ENCODE data around the gene DNAJC1.

Gene DNAJC1

DNA sequence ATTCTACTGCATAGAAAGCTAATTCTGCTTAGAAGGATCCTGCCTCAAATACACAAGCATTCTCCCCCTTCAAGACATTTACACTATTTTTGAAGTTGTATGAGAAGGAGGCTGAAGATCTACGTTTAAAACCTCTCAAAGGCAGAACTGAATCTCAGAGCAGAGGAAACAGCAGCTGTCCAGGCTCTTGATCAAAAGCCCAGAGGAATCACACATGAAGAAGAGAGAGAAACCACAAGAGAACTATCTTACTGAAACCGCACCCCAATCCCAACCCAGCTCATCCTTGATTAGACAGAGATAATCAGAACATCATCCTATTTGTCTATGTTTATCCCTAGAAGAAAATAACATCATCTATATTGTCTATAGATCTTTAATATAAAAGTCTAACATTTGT lies 2.2 kb upstream of the DNAJC1 start:
- DNase-seq: no peak

DNA sequence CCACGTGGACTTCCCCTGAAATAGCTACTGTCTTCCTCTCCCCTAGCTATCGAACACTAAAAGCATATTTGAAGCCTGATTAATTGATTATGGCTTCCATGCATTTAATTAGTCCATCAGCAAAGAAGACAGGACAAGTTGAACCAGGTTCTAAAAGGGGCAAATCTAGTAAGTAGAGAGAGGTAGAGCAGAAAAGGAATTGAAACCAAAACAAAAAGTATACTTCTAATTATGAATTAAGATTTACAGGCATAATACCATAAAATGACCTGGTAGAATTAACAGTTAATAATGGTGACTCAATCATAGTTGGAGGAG lies 393 bp upstream of the DNAJC1 start:
- DNase-seq: no peak

DNA sequence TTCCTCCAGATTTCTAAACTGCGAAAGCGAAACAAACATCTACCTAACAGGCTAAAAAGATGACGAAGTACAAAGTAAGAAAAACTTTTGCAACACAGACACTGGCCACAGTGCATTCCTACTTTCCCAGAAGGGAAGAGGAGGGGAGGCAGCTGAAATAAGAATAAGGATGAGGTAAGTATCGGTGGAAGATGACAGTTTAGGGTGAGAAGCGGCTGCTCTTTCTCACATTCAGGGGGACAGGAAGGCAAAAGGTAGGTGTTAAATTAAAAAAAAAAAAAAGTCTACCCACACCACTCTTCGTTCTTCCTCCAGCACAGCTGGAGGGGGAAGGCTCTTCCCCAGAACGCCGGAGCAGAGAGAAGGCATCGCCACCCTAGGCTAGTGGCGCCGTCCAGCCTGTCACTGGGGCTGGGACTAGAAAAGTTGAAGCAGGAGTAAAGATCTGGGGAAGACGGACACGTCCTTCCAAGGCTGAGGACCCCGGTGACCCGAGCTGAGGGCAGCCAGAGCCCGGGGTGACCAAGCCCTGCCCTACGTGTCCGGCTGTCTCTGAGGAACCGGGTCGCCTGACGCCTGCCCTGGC lies 846 bp downstream of the DNAJC1 start:
- DNase-seq: no peak

DNA sequence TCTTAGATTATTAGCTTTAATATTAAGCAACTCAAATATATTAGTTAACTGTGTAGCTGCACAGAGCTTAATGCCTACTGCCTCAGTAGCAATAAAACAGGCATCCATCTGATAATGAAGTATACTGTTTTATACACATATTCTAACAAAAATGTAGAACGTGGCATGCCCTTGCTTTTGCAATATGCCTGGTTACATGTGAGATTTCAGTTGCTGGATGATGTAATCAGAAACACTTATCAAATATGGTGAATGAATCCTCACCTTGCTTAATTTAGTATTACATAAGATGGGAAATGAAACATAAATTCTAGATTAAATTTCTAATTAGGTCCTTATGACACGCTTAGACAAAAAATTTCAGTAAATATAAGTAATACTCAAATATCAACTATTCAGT lies 8.0 kb downstream of the DNAJC1 start:
- DNase-seq: no peak

DNA sequence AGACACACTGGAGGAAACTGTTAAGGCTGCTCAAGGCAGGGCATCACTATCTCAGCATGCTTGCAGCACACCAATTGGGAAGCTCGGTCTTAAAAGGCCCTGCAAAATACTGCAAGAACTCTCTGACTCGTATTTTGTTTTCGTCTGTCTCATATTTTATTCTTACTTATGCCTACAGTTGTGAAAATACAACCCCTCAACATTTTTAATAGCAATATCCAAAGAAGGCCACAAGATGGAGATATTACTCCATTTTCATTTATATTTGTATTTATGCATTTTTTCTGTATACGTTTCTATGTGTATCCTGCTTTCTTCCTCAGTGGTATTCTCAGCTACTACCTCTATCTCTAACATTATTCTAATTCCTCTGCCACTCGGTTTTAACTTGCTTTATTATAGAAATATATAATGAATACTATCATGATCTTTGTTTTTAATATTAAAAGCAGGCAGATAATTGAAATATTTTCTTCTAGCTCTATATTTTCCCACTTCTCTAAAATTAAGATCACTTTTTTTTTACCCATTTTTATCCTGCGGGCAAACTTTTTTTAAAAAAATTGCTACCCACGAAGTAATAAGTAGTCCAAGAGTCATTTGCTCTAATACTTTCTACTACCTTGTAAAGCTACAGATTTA lies 10.0 kb downstream of the DNAJC1 start:
- DNase-seq: no peak

DNA sequence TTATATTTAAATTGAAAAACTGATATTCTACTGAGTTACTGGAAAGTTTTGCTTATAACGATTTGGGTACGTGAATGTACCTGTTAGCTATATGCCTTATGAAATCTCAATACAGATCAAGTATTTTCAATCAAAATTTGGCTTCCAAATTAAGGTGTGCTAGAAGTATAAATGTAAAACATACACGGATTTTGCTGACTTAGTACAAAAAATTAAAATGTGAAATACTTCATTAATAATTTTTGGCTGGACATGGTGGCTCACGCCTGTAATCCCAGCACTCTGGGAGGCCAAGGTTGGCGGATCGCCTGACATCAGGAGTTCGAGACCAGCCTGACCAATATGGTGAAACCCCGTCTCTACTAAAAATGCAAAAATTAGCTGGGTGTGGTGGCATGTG lies 11.7 kb downstream of the DNAJC1 start:
- DNase-seq: no peak

DNA sequence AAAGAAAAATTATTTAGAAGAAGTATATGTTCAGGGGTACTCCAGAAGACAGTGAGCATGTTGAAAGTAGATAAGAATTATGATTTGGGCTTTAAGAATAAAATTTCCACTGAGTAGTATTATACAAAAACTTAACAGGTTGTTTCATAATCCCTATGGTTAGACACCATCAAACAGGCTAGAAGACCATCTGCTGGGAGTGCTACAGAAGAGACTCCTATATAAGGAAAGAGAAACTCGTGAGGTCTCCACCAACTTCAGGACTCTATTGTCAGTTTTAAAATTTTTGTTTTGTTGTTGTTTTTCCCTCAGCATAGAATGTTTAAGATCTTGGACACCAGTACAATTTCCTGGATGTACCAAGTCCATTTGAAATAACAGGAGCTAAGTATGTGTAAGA lies 13.1 kb downstream of the DNAJC1 start:
- DNase-seq: no peak

DNA sequence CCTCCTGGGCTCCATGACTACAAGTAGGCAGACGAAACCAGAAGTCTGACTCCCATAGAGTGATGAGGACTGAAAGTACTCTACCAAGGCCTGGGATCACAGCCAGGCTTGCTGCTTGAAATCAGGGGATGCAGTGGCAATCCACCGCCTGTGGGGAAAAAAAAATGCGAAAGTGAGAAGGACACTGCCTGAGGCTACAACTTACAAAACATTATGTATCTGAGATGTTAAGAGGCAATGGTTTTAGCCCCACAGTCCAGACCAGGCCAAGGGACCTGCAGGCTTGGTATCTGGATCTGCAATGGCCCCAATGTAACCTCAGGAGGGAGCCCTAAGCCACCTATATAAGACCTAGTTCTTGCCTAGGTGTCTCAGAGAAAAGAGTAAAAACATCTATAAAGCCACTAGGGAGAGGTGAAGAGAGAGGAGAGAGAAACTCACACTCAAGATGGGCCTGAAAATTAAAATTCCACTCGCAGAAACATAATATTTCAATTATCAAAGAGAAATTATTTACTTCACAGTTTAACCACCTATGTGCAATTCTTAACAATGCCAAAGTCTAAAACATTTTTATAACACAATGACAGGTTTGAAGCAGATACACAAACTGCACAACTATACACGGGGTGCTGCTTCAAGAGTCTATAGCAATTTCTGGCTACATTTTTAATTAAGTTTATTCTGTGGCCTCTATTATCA lies 13.9 kb downstream of the DNAJC1 start:
- no peak for DNase-seq

DNA sequence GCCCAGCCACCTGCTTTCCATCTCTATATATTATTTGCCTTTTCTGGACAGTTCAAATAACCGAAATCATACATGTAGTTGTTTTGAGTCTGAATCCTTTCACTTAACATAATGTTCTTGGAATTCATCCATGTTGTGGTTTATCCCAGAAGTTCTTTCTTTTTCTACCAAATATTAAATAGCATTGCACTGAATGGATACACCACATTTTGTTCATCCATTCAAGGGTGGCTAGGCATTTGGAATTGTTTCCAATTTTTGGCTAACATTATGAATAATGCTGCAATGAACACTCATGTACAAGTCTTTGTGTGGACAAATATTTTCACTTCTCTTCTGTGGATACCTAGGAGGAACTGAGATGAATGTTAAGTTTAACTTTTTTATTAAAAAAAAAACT lies 18.0 kb downstream of the DNAJC1 start:
- DNase-seq: no peak

DNA sequence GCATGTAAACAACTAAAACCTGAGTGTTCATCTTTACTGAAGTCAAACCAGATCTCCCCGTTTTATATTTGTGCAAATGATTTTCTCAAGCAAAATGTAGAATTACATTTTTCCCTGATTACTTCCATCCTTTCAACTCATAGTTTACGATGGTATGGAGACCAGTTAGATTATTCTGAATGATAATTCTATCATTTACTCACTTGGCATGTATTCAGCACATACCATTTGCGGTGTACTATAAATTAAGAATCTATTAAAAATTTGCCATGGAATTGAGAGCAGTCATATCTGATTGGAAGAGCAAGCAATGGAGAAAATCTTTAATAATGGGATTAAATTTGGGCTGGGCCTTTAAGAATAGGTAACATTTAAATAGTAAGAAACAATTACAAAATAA lies 22.4 kb downstream of the DNAJC1 start:
- no peak for DNase-seq

DNA sequence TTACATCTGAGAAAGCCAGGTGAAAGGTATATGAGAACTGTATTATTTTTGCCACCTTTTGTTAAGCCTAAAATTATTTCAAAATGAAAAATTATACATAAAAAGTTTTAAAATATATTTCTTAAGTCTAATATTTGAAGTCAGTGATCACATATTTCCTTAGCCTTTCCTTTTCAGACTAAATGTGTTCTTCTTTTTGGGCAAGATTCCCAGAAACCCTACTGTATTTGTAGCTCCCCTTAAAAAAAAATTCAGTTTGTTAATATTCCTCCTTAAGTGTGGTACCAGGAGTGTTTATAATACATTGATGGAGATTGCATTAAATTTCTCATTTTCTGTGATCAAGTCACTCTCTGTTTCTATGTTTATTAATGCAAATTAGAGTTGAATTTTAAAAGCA lies 22.8 kb downstream of the DNAJC1 start:
- DNase-seq: no peak

DNA sequence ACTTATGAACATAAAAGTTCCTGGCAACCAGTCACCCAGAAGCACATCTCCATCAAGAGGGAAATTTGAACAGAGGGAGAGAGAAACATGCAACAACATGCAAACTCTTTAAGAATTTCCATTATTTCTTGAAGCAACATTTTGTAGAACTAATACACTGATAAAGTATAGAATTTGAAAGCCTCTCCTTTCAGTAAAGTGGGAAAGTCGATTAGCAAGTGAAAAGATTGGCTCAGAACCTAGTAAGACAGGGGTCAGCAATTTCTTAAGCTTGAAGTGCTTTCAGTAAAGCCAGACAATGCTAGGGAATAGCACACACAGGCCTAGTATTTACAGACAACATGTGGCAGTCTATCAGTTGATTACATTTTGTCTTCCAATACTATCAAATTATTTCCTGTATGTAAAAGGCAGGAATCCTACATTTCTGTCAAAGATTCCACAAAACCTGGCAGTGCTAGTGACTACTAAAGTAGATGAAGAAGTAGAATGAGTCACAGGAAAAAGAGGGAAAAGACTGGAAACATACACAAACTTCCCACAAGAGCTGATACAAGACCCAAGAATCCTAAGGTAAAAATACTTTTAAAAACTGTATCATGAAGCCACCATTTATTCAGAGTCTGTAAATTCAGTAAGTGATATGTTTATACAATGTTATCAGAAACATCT lies 25.2 kb downstream of the DNAJC1 start:
- DNase-seq: no peak

DNA sequence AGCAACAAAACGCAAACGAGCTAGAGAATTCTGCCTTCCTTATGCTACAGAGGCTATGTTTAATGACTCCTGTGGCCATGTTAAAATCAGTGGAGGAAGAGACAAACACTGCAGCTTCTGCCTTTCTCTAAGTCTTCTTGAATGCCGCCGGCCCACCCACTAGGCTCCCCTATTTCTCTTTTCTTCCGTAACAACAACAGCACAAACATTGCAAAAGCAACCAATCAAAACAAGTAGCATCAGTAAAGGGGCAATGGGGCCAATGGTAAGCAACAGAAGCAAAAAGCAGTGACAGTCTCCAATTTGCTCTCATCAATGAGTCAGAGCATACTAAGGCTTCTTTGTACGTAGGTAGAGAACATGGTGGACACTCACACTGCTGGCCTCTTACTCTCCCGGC lies 26.8 kb downstream of the DNAJC1 start:
- no peak for DNase-seq

DNA sequence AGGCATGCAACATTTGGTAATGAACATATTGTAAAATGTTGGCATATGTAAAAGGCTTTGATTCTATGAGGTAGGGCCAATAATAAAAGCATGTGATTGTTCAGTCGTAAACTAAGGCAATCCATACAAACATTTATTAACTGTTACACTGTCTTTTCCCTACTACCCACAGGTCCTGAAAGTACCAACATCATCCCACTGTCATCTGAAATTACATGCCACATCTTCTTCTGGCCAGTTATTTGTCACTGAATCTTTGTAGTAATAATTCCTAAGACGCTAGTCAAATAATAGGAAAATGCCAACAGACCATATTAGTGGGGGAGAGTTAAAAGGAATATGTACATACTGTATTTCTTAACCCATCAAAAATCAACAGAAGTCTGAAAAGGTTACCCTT lies 27.2 kb downstream of the DNAJC1 start:
- no peak for DNase-seq

DNA sequence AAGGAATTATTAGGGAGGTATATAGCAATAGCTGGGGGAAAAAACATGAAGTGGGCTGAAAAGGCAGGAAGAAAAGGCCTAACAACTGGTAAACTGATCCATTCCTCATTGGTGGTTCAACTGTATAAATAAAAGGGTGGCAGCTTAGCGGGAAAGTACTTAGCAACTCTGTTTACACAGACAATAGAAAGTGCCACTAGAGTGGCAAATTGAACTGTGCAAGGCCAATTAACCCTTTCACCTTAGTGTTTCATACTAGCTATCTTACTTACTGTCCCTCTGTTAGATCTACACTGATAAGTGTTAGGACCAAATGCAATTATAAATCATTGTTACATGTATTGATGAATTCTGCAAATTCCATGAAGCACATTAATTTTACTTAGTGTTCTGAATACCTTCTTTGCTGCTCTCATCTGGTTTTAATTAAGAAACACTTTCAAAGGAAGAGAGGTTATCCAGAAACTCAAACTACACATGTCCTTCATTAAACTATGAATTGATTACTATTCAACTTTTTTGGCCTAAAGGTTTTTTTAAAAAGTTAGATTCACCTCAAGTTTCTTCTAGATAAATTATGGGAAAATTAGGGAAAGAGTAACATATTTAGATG lies 28.0 kb downstream of the DNAJC1 start:
- DNase-seq: no peak

DNA sequence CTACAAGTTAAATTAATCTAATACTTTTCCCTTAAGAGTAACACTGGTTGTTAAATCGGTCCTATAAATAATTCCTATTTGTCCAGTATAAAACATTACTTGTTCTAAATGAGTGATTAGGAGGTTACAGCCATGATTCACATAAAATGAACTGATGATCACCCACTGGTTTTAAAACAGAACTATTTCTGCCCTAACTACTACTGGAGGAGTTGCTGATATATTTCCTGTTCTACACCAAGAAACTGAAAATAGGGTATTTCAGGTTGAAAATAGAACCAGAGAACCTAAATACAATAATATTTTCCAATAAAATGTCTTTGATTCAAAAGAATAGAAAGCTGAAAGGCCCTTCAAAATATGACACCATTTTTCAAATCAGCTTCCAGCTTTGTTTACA lies 30.9 kb downstream of the DNAJC1 start:
- no peak for DNase-seq

DNA sequence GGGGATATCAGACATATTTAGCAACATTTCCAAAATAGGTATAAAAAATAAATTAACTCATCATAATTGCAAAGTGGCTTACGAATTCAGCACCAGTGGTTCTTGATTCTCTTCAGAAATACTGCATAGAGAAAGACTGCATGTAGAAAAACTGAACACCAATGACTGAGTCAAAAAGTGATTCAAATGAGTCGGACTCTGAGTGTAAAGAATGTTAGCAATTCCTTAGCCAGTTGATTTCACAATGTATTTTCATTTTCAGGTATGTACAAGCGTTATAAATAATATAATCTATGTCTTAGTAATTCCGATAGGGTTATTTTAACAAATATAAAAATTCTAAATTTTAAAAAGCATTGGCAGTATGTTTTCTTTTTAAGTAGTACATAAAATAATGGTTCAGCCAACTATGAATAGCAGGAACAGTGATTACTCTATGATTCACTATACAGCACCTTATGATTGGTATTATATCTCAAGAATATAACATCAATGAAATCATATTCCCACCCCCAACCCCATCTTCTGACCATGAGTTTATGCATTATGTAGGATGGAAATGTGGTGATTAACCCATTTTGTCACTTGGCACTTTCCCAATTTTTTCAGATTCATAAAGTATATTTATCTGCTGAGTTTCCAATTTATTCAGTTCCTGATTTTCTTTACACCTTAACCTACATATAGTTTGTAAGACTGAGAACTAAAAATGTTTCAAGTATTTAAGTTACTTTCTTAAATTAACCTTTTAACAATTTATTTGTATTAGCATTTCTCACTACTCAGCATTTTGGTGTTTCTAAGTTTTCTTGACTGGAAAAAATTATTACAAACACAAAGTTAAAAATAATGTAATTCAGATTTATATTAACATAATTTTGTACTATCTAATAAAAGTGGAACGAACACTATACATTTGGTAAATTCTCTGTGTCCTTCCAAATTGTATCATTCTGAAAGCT lies 33.9 kb downstream of the DNAJC1 start:
- no peak for DNase-seq

DNA sequence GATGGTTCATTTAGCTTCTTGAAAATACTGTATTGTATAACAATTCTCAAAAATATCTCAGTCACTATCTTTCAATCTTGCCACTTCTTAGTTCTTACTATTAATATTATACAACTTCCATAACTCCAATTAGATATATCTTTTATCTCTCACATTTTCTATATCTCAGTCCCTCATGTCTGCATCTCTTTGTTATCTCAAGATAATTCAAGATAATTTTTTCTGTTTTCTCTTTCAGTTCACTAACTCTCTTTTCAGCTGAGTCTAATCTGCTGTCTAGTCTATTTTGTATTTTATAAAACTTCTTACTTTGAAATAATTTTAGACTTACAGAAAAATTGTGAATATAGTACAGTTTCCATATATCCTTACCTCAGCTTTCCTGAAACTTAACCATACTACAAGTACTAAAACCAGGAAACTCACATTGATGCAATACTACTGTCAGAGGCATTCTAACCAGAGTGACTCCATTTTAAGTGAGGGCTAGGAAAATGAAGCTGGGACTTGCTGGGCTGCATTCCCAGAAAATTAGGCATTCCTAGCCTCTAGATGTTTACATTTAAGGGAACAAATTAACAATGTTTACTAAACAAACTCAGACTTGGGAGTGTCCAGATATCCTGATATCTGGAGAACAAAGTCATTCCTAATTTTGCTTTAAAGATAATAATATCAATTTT lies 38.4 kb downstream of the DNAJC1 start:
- no peak for DNase-seq

DNA sequence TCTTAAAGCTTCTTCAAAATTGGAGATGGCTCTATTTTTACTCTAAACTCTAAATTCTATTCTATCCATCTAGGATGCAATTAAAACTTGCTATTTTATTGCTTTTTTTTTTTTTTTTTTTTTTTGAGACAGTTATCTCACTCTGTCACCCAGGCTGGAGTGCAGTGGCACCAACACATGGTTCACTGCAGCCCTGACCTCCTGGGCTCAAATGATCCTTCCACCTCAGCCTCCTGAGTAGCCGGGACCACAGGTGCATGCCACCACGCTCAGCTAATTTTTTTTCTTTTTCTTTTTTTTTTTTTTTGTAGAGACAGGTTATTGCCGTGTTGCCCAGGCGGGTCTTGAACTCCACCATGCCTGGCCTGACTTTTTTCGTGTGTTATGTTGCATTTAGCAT lies 41.2 kb downstream of the DNAJC1 start:
- DNase-seq: no peak

DNA sequence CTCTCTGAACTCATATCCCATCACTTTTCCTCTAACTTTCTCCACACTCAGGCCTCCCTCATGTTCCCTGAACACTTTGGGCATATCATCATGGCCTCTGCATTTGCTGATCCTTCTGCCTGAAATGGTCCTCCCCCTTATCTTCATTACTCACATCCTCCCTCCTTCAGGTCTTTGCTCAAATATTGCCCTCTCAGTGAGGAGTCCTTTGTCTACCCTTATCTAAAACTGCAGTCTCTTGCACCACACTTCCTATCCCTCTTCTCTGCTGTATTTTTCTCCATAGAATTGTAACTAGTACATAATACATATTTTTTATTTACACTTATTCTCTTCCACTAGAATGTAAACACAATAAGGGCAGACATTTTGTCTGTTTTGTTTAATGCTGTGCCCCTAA lies 41.7 kb downstream of the DNAJC1 start:
- DNase-seq: no peak

DNA sequence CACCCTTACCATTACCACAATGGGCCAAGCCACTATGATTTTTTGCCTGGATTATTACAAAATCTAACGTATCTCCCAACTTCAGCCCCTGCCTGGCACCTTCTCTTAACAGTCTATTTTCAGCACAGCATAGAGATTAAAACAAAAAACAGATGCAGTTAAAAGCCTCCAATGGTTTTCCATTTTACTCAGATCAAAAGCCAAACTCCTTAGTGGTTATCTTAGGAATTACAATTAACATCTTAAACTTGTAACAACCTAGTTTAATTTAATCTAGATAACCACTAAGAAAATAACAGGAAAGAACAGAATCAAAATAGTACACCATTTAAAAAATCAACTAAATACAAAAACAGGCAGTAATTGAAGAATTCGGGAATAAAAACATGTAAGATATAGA lies 43.5 kb downstream of the DNAJC1 start:
- no peak for DNase-seq

DNA sequence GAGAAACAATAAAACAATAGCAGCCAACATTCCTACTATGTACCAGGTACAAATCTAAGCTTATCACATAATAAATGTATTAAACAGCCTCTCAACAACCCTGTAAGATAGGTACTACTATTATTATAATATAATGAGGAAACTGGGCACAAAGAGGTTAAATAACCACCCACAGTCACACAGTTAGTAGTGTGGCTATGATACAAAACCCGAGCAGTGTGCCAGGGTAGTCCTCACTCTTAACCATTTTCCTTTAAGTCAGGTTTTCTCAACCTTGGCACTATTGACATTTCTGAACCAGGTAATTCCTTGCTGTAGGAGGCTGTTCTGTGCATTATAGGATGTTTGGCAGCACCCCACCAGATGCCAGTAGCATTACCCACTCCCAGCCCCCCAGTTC lies 48.8 kb downstream of the DNAJC1 start:
- DNase-seq: no peak
